ENCODE results near the gene FES.

DNA sequence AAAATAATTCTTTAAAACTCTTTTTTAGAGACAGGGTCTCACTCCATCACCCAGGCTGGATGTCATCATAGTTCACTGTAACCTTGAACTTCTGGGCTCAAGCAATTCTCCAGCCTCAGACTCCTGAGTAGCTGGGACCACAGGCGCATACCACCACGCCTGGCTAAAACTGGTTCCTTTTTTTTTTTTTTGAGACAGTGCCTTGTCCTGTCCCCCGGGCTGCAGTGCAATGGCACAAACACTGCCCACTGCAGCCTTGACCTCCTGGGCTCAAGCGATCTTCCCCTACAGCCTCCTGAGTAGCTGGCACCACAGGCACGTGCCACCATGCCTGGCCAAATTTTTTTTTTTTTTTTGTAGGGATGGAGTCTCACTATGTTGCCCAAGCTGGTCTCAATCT, 39.6 kb upstream of the FES start:
- TF ChIP-seq, protein P1, sequence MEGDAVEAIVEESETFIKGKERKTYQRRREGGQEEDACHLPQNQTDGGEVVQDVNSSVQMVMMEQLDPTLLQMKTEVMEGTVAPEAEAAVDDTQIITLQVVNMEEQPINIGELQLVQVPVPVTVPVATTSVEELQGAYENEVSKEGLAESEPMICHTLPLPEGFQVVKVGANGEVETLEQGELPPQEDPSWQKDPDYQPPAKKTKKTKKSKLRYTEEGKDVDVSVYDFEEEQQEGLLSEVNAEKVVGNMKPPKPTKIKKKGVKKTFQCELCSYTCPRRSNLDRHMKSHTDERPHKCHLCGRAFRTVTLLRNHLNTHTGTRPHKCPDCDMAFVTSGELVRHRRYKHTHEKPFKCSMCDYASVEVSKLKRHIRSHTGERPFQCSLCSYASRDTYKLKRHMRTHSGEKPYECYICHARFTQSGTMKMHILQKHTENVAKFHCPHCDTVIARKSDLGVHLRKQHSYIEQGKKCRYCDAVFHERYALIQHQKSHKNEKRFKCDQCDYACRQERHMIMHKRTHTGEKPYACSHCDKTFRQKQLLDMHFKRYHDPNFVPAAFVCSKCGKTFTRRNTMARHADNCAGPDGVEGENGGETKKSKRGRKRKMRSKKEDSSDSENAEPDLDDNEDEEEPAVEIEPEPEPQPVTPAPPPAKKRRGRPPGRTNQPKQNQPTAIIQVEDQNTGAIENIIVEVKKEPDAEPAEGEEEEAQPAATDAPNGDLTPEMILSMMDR (IDR thresholded peaks at IDR 0.05) = no peak
- TF ChIP-seq POLR2A (IDR thresholded peaks at IDR 0.05) = no peak

Measured in Peyer's patch (tissue), 4 donors.